Gastrocnemius medialis (tissue), 4 donors: Measurements from ENCODE around the gene PPEF2.

ENCODE experiments used
- POLR2A ChIP-seq, 2 donors: fragments of 450-650 bp; IDR thresholded peaks; one replicate each; pipeline ENCODE4 v1.6.1; 2017; ENCODE audit warnings: antibody characterized with exemption in 2 of 2, mild to moderate bottlenecking in 2 of 2, moderate library complexity in 2 of 2
- TF ChIP-seq, protein P1 (sequence below), 5 experiments: fragments of 450-650 bp in 3 of 5; fragments of 200-600 bp in 2 of 5; sonication (generic) in 2 of 5; IDR thresholded peaks in 4 of 5; conservative IDR thresholded peaks in 1 of 5; 1 replicate in 4 of 5; 2 replicates in 1 of 5; pipeline ENCODE4 v1.5.1; 2016 to 2019; ENCODE audit warnings: antibody characterized with exemption in 5 of 5, mild to moderate bottlenecking in 3 of 5, moderate library complexity in 3 of 5

GRCh38 chr4:75921910-75922309 is 19.7 kb upstream of the PPEF2 start:
- TF ChIP-seq, protein P1, sequence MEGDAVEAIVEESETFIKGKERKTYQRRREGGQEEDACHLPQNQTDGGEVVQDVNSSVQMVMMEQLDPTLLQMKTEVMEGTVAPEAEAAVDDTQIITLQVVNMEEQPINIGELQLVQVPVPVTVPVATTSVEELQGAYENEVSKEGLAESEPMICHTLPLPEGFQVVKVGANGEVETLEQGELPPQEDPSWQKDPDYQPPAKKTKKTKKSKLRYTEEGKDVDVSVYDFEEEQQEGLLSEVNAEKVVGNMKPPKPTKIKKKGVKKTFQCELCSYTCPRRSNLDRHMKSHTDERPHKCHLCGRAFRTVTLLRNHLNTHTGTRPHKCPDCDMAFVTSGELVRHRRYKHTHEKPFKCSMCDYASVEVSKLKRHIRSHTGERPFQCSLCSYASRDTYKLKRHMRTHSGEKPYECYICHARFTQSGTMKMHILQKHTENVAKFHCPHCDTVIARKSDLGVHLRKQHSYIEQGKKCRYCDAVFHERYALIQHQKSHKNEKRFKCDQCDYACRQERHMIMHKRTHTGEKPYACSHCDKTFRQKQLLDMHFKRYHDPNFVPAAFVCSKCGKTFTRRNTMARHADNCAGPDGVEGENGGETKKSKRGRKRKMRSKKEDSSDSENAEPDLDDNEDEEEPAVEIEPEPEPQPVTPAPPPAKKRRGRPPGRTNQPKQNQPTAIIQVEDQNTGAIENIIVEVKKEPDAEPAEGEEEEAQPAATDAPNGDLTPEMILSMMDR (IDR thresholded peaks at IDR 0.05 in 4 of 5, conservative IDR thresholded peaks at IDR 0.05 in 1 of 5) = no peak
- no peak for TF ChIP-seq POLR2A (IDR thresholded peaks at IDR 0.05)
